ENCODE measurements around the gene NTM.

NTM gene

DNA sequence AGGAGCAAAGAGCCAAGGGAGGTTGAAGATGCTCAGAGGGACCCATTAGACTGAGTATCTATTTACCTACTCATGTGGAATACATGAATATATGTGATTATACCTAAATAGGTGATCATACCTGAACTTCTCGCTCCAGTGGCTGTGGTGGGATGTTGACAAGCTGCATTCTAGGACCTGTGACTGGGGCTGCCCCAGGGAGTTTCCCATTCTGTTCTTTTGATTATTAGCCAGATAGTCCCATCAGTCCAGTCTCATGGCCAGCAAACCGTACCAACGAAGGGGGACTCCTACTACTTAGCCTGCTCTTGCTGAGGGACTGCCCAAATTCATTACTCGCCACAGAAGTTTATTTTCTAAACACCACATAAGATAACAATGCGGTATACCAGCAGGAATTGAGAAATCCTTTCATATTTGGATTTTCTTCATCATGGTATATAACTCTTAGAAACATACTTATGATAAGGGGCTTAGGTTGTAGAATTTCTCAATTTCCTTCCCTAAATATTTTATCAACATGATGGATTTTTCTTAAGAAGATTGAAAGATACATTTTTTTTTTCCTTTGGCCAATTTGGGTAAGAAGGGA, 273.9 kb downstream of the NTM start:
- DNase-seq (ENCODE audit: low read depth) = no peak

DNA sequence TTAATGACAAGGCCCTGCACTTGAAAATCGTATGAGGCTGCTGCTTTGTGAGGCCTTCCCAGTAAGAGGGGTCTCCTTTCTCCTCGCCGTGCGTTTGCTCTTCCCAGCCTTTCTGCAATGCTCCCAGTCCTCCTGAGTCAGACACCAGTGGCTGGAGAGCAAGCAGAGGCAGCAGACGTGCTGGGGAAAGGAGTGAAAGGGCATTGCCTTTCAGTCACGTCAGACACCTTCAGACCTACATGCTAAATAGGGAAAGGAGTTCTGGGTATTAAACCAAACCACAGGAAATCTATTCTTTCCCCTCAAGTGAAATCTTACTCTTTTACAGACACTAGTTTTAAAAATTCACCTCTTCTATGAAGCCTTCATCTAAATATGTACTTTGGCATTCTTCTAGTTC, 274.8 kb downstream of the NTM start:
- no peak for DNase-seq (ENCODE audit: low read depth)

DNA sequence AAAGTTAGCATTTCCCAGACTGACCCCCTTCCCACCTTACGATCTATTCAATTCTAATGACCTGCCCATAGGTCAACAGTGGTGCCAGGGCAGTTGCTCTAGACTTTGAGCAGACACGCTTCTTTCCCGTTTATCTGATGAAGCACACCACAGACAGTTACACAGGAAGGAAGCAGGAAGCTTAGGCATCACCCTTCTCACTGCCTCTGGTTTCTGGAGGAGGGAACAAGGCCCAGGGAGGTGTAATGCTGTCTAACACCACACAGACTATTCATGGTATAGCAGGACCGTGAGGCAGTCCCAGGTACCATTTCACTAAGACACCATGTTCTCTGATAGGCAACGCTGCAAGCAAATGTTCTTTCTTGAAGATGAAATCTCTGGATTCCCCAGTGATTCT, 279.4 kb downstream of the NTM start:
- DNase-seq (ENCODE audit: low read depth) = no peak

- DNase-seq (ENCODE audit: low read depth) = no peak
These were observed 281.8 kb downstream of the NTM start for GRCh38 chr11:131652231-131652630.

DNA sequence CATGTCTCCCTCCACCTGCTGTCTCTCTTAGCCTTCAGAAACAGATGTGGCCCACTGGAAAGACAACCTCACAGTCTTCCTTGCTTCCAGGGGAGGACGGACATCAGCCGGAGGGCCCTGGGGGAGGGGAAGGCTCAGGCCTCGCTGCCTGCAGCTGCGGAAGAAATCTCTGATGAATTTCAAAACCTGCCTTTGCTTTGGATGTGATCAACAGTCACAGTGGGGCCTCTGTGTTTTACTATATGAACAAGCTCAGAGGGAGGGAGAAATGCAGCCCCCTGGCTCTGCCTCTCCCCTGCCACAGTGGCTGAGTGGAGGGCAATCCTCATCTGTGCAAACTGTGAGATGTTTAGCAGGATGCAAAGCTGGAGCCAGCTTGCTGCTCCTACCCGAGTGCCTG, 282.8 kb downstream of the NTM start:
- no peak for DNase-seq (ENCODE audit: low read depth)

DNA sequence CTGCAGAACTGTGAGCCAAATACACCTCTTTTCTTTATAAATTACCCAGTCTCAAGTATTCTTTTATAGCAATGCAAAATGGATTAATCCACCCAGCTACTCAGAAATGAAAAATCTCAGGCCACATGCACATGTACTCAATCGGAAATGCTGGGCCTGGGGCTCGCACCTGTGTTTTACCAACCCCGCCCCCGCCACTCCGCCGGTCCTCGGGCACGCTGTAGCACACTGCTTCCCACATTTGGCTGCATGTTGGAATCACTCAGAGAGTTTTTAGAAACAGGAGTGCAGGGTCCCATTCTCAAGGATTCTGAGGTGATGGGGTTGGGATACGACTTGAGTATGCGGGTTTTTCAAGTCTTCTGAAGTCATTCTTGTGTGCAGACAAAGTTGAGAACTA, 284.4 kb downstream of the NTM start:
- no peak for DNase-seq (ENCODE audit: low read depth)

DNA sequence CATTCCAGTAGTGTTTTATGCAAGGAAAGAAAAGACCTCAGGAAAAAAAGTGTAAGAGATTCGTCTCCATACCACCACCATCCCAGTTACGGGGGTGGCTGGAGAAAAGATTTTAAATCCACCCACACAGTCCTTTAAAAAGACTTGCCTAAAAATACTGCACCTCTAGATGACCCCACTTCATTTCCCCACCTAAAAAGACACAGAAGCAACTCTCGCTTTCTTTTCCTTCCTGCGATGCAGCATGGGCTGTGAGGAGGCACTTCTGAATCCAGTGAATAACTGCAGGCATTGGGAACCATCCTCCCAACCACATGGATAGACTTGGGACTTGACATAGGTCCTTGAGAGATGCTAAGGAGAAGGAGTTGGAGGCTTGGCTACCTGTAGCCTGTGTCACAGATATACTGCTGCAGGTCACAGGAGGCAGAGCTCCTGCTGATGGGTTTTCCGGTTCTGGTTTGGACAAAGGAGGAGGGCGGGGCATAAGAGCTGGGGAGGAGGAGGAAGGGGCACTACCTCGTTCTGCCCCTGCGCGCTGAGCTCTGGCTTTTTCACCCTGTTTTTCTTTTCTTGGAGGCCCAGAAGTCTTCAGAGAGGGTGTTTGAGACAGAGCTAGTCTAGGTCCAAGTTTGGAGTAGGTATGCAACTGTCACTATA, 285.9 kb downstream of the NTM start:
- DNase-seq (ENCODE audit: low read depth) = no peak

DNA sequence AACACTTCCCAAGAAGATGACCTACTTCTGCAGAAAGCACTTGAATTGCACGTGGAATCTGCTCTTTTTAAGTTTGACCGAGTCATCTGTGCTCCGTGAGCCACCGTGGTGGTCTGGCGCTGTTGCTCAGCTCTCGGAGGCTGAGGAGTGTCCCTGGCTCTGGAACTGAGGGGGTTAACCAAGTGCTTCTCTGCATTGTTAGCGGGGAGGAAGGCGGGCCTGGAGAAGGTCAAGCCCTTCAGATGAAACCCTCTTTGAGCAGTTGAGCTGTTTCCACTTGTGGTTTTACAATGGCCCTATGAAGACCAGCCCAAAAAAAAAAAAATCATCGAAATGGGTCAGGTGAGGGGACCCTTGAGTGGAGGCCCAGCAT, 286.4 kb downstream of the NTM start:
- DNase-seq (ENCODE audit: low read depth) = no peak

- no peak for DNase-seq (ENCODE audit: low read depth)
These were observed 288.0 kb downstream of the NTM start for GRCh38 chr11:131658414-131658813.

DNA sequence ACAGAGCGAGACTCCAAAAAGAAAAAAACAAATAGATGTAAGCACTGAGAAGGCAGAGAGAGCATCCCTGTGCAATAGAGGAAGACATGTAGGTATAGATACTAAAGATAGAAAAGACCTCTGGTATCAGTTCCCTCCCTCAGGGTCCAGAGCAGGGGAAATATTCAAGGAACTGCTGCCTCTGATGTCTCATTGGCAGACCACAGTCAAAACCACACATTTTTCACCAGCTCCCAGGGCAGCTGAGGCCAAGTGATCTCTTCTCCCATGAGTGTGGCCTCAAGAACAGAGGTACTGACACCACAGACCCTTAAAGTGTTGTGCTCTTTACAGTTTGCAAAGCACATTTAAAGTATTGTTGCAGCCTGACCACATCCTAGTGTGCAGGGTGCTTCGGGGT, 288.5 kb downstream of the NTM start:
- DNase-seq (ENCODE audit: low read depth) = no peak

- DNase-seq (ENCODE audit: low read depth) = no peak
These were observed 289.5 kb downstream of the NTM start for GRCh38 chr11:131659931-131660330.

- no peak for DNase-seq (ENCODE audit: low read depth)
These were observed 290.7 kb downstream of the NTM start for GRCh38 chr11:131661132-131661531.

- no peak for DNase-seq (ENCODE audit: low read depth)
These were observed 292.0 kb downstream of the NTM start for GRCh38 chr11:131662317-131662972.

DNA sequence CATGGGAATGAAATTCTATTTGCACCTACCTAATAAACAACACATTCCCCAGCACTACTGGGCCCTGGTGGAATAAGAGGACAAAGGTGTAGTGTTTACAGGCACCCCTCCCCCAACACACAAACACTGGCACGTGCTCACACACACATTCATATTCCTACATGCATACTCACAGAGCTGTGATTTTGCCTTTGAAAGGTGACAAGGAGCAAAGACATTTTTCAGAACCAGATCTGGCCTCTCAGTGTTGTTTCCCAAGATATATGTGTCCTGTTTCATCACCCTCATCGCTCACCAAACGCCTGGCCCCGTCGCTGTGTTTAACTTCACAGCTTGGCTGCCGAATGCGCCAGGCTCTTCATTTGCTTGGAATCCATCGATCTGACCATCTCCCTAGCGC, 292.6 kb downstream of the NTM start:
- DNase-seq (ENCODE audit: low read depth) = no peak

- no peak for DNase-seq (ENCODE audit: low read depth)
These were observed 293.2 kb downstream of the NTM start for GRCh38 chr11:131663405-131664200.

- DNase-seq (ENCODE audit: low read depth) = no peak
These were observed 293.9 kb downstream of the NTM start for GRCh38 chr11:131664293-131664692.

- no peak for DNase-seq (ENCODE audit: low read depth)
These were observed 294.4 kb downstream of the NTM start for GRCh38 chr11:131664816-131665215.

GRCh38 chr11:131665344-131665968, 295.0 kb downstream of the NTM start:
- DNase-seq (ENCODE audit: low read depth) = no peak

- DNase-seq (ENCODE audit: low read depth) = no peak
These were observed 295.6 kb downstream of the NTM start for GRCh38 chr11:131666006-131666405.

- DNase-seq (ENCODE audit: low read depth) = no peak
These were observed 296.2 kb downstream of the NTM start for GRCh38 chr11:131666617-131667016.

DNA sequence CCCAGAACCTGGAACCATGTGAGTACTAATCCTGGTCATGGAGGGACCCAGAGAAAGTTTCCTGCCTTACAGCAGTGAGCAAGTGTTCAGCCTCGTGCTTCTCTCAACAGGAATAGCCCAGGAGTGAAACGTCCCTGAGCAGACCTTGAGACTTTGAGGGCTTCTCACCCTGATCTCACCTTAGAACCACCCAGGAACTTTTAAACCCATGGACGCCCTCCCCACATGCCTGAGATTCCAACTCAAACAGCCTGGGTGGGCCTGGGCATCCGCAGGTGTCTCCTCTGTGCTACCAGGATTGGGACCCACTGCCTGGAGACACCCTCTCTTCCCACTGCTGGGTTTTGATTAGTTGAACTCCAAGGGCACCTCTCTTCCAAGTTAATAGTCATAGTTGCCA, 297.2 kb downstream of the NTM start:
- DNase-seq (ENCODE audit: low read depth) = no peak

Measured in GM04504 (cell line).